Uterus (tissue), 4 donors: ENCODE data around the gene KRTAP5-2. TPM values are rescaled to one million over a fixed set of nuclear protein-coding genes. Genes with fewer than 3 reads are reported as not detected.
A peak's percentile ranks its signal among the peaks of the same experiment; 100 is the strongest.

ENCODE experiments used
- DNase-seq, 2 donors: peaks; one replicate each; pipeline ENCODE4 v3.0.0-alpha.2; 2019 to 2020
- H3K27ac ChIP-seq, 2 donors: fragments of 200-600 bp; sonication (generic); 1 replicate in 1 of 2; 2 replicates in 1 of 2; pipeline ENCODE4 v1.5.1; 2016 to 2018
- H3K27me3 ChIP-seq, 2 donors: fragments of 200-600 bp; sonication (generic); one replicate each; pipeline ENCODE4 v1.5.1; 2018 to 2019; ENCODE audit warnings: control low read depth in 1 of 2
- H3K36me3 ChIP-seq, 2 donors: fragments of 200-600 bp; sonication (generic); one replicate each; pipeline ENCODE4 v1.5.1; 2019; ENCODE audit warnings: control low read depth in 1 of 2
- H3K4me1 ChIP-seq, 2 donors: fragments of 200-600 bp; sonication (generic); one replicate each; pipeline ENCODE4 v1.5.1; 2018 to 2019; ENCODE audit warnings: control low read depth in 1 of 2
- H3K4me3 ChIP-seq, 2 donors: fragments of 200-600 bp; sonication (generic); 1 replicate in 1 of 2; 2 replicates in 1 of 2; pipeline ENCODE4 v1.5.1; 2018 to 2019; ENCODE audit warnings: mild to moderate bottlenecking in 1 of 2
- H3K9me3 ChIP-seq, 2 donors: fragments of 200-600 bp; sonication (generic); one replicate each; pipeline ENCODE4 v1.5.1; 2019; ENCODE audit warnings: control low read depth in 1 of 2
- CTCF ChIP-seq, 4 experiments: fragments of 200-600 bp in 2 of 4; fragments of 450-650 bp in 2 of 4; sonication (generic) in 2 of 4; IDR thresholded peaks; one replicate each; pipeline ENCODE4 v1.5.1; 2016 to 2019; ENCODE audit warnings: antibody characterized with exemption in 4 of 4, mild to moderate bottlenecking in 2 of 4, moderate library complexity in 1 of 4
- POLR2A ChIP-seq, 2 donors: fragments of 450-650 bp; IDR thresholded peaks; one replicate each; pipeline ENCODE4 v1.6.1; 2016; ENCODE audit warnings: antibody characterized with exemption in 2 of 2, mild to moderate bottlenecking in 1 of 2, moderate library complexity in 1 of 2
- intact Hi-C: fragments of 100-400 bp; cut with DNase I; formaldehyde crosslinking; loops from one replicate; pipeline ENCODE4 v1.15.1; 2023; ENCODE audit warnings: low total_unique reads
- total RNA-seq, 4 donors: library from RNA; depleted of rRNA in 3 of 4; stranded (reverse); fragments of >200 nt in 3 of 4; gene quantifications; one replicate each; pipeline versions ENCODE4 v1.1.0 to v1.2.4, GENCODE V29; 2014 to 2023
- donor health status: DM: yes; HTN: yes; CAD: no.

Gene KRTAP5-2
- total RNA-seq, 4 donors from 2014 or later: not detected

- H3K4me3 ChIP-seq: no peak overlapping the region
- intact Hi-C loops: no loop called here
- no peaks in the 10 kb centered on the region for H3K36me3 ChIP-seq
- TF ChIP-seq POLR2A (IDR thresholded peaks at IDR 0.05): no peak
- TF ChIP-seq CTCF (IDR thresholded peaks at IDR 0.05): no peak
- H3K27me3 ChIP-seq: no peaks in the 10 kb centered on the region
- no peak for DNase-seq
- H3K27ac ChIP-seq: no peak overlapping the region
- H3K4me1 ChIP-seq: no peaks in the 10 kb centered on the region
- H3K9me3 ChIP-seq: no peaks in the 10 kb centered on the region
These were observed 33.0 kb upstream of the KRTAP5-2 start for GRCh38 chr11:1631066-1631568.

GRCh38 chr11:1630271-1630670, 32.2 kb upstream of the KRTAP5-2 start:
- H3K9me3 ChIP-seq: no peaks in the 10 kb centered on the region
- no peaks in the 10 kb centered on the region for H3K27me3 ChIP-seq
- intact Hi-C loops: no loop called here
- H3K36me3 ChIP-seq: no peaks in the 10 kb centered on the region
- DNase-seq: no peak
- H3K4me3 ChIP-seq: no peak overlapping the region
- H3K4me1 ChIP-seq: no peaks in the 10 kb centered on the region
- TF ChIP-seq POLR2A (IDR thresholded peaks at IDR 0.05): no peak
- TF ChIP-seq CTCF (IDR thresholded peaks at IDR 0.05): no peak
- no peak overlapping the region for H3K27ac ChIP-seq

GRCh38 chr11:1629326-1630185, 31.5 kb upstream of the KRTAP5-2 start, which contains the start of gene KRTAP5-5:
Gene KRTAP5-5 (plus strand): TSS chr11:1629775. CDS start chr11:1629841, 66 bp downstream.
- intact Hi-C loops: no loop called here
- no peak within 1 kb of the TSS for H3K27ac ChIP-seq
- no peaks in the 10 kb centered on the region for H3K27me3 ChIP-seq
- DNase-seq: no peak
- no peaks in the 10 kb centered on the region for H3K4me1 ChIP-seq
- H3K9me3 ChIP-seq: no peaks in the 10 kb centered on the region
- TF ChIP-seq POLR2A (IDR thresholded peaks at IDR 0.05) (no peak), CTCF (IDR thresholded peaks at IDR 0.05) (no peak)
- no peak within 1 kb of the TSS for H3K4me3 ChIP-seq
- no peaks in the 10 kb centered on the region for H3K36me3 ChIP-seq

GRCh38 chr11:1628506-1629325, 30.6 kb upstream of the KRTAP5-2 start:
- no peak overlapping the region for H3K4me3 ChIP-seq
- intact Hi-C loops: no loop called here
- peak; percentile 50 to 61 (median 58) for TF ChIP-seq CTCF (IDR thresholded peaks at IDR 0.05)
- no peak for TF ChIP-seq POLR2A (IDR thresholded peaks at IDR 0.05)
- DNase-seq: no peak
- H3K36me3 ChIP-seq: no peaks in the 10 kb centered on the region
- no peaks in the 10 kb centered on the region for H3K27me3 ChIP-seq
- no peaks in the 10 kb centered on the region for H3K9me3 ChIP-seq
- H3K4me1 ChIP-seq: no peaks in the 10 kb centered on the region
- H3K27ac ChIP-seq: no peak overlapping the region
